Activated T-cell treated with anti-CD3 and anti-CD28 coated beads, Interleukin-2, amount 50 U/mL, for 24 hours (primary cell): Measurements from ENCODE around the gene CCDC197.

Experiments
- DNase-seq: peaks from one replicate; pipeline ENCODE4 v3.0.0-alpha.2; 2020
- H3K27ac Mint-ChIP-seq: 2 replicates; pipeline ENCODE4 v1.8.0; 2020; ENCODE audit warnings: mild to moderate bottlenecking, mixed read lengths
- H3K27me3 Mint-ChIP-seq: 2 replicates; pipeline ENCODE4 v1.8.0; 2020; ENCODE audit warnings: mixed read lengths
- H3K36me3 Mint-ChIP-seq: 2 replicates; pipeline ENCODE4 v1.8.0; 2020; ENCODE audit warnings: low read depth, mixed read lengths
- H3K4me1 Mint-ChIP-seq: 2 replicates; pipeline ENCODE4 v1.8.0; 2020; ENCODE audit warnings: low read depth, mixed read lengths
- H3K4me3 Mint-ChIP-seq: 2 replicates; pipeline ENCODE4 v1.8.0; 2020; ENCODE audit warnings: mild to moderate bottlenecking, moderate library complexity, mixed read lengths
- H3K9me3 Mint-ChIP-seq: 2 replicates; pipeline ENCODE4 v1.8.0; 2020; ENCODE audit warnings: mixed read lengths

Gene CCDC197

DNA sequence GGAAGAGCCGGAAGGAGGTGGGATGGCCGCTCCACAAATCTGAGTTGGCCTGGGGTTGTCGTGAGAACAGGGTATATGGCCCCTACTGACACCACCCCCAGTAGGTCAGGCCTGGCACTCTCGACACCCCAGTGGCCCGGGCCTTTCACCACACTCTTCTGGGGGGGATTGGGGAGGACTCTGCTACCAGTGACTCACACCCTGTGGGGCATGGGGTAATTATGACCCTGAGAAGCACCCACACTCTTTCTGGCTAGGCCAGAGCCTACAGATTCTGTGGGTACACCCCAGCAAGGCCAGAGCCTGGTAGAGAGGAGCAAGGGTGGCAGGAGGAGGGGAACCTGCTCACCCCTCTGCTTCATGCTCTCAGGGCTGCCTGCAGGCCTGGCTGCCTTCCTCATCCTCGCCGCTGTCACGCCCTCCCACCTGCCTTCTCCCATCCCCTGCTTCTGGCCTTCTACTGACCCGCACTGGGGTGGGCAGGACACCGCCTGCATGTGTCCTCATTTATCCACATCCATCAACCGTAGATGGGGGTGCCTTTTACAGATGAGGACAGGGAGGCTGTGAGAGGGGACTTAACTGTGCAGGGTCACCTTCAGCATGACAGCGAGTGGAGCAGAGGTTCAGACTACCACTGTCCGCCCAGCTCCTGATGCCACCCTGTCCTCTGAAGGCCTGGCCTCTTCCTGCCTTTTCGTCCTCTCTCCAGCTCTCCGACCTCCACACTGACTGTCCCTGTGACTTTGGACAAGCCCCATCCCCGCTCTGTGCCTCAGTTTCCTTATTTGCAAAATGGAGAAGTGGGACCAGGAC, 39.1 kb upstream of the CCDC197 start:
- peak overlapping the region; percentile 82 for H3K4me3 Mint-ChIP-seq
- no peaks in the 10 kb centered on the region for H3K27me3 Mint-ChIP-seq
- H3K36me3 Mint-ChIP-seq, result peaks cover 46% of the 10 kb centered on the region
- H3K4me1 Mint-ChIP-seq, result peaks cover 96% of the 10 kb centered on the region
- H3K27ac Mint-ChIP-seq, result peak overlapping the region; percentile 97
- DNase-seq, result peak; percentile 59
- no peaks in the 10 kb centered on the region for H3K9me3 Mint-ChIP-seq

- peaks cover 96% of the 10 kb centered on the region for H3K4me1 Mint-ChIP-seq
- DNase-seq, result no peak
- peaks cover 45% of the 10 kb centered on the region for H3K36me3 Mint-ChIP-seq
- H3K4me3 Mint-ChIP-seq, result peak overlapping the region; percentile 68
- H3K27me3 Mint-ChIP-seq, result no peaks in the 10 kb centered on the region
- H3K9me3 Mint-ChIP-seq, result peaks cover 2% of the 10 kb centered on the region
- H3K27ac Mint-ChIP-seq, result peak overlapping the region; percentile 97
Measured at GRCh38 chr14:93958567-93959238, 38.4 kb upstream of the CCDC197 start.

DNA sequence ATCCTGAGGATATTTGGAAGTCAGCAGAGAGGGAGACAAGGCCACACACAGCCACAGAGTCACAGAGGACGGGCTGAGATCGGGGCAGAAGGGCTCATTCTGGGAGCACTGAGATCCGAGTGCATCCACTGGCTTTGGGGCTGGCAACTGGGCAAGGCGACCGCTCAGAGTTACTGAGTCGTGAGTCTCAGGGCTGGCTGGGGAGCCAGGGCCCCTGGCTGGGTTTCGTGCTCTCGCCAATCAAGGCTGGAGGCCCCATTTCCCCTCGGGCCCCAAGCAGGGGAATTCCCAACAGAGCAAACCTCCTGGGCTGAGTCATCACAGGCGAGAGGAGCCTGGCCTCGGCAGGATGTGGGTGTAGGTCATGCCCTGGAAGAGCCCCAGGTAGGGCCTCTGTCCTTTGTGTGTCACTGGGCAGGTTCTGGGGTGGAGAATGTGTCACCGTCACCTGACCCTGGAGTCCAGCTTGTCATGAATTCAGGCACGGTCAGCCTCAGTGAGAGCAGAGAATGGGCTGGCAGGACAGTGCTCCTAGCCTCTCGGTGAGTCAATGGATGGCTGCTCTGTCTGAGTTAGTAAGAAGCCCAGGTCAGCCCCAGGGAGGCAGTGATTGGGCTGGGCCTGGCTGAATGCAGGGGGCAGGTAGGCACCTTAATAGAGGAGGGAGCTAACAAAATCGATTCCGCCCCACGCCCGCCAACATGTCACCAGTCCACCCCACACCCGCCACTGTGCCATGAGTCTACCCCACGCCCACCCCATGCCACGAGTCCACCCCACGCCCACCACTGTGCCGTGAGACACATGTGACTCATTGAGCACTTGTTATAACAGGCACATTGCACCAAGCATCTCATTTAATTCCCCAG, 37.6 kb upstream of the CCDC197 start:
- Mint-ChIP-seq H3K27me3 (no peaks in the 10 kb centered on the region), H3K4me1 (peaks cover 96% of the 10 kb centered on the region), H3K9me3 (peaks cover 2% of the 10 kb centered on the region), H3K4me3 (peak overlapping the region; percentile 68), H3K27ac (peak overlapping the region; percentile 97), H3K36me3 (peaks cover 41% of the 10 kb centered on the region)
- peak; percentile 93 for DNase-seq

- Mint-ChIP-seq H3K36me3 (peaks cover 35% of the 10 kb centered on the region), H3K4me1 (peaks cover 96% of the 10 kb centered on the region), H3K27ac (peak overlapping the region; percentile 97), H3K27me3 (no peaks in the 10 kb centered on the region), H3K9me3 (peaks cover 8% of the 10 kb centered on the region), H3K4me3 (peak overlapping the region; percentile 68)
- peak; percentile 57 for DNase-seq
Measured at GRCh38 chr14:93960108-93960475, 37.0 kb upstream of the CCDC197 start.

DNA sequence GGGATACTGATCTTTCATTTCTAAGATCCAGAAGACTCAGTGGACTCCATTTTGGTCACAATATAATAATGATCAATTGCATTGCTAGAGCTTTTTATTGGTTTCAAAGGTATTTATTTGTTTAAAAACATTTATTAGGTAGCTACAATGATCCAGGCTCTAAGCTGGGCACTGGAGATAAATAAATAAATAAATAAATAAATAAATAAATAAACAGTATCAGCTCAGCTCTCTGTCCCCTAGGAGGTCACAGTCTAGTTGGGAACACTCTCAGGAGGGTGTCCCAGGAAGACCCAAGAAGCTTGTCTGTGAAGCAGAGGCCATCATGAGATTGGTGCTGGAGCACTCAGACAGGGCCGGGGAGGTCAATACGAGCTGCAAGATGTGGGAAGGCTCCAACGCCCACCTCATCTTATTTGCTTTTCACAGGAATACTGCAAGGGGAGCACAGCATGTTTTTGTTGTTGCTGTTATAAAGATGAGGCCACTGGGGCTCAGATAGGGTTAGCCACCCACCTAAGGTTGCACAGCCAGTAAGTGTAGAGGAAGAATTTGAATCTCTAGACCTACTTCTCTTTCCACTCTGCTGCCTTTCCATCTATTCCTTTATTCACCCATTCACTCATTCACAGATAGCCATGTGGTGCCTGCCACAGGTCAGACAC, 36.2 kb upstream of the CCDC197 start:
- H3K9me3 Mint-ChIP-seq, result peaks cover 9% of the 10 kb centered on the region

DNA sequence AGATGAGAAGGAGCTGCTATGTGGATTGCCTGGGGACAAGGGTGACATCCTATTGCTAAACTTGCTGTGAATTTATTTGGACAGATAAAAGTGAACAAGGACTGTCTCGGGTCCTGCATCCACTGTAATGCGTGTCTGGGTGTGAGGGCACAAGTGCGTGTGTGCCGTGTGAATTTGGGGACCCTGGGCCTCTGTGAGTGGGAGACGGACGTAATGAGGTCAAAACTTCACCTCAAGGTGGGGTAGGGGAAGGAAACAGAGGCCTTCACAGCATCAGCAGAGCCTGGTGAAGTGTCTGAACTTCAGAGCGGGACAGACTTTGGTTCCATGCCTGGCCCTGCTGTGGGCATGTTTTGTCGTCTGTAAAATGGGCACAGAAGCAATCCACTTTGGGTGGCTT, 35.5 kb upstream of the CCDC197 start:
- H3K4me3 Mint-ChIP-seq, result peak overlapping the region; percentile 53
- H3K27me3 Mint-ChIP-seq, result no peaks in the 10 kb centered on the region
- peaks cover 96% of the 10 kb centered on the region for H3K4me1 Mint-ChIP-seq
- peaks cover 11% of the 10 kb centered on the region for H3K9me3 Mint-ChIP-seq
- peak overlapping the region; percentile 89 for H3K27ac Mint-ChIP-seq
- no peak for DNase-seq
- peaks cover 31% of the 10 kb centered on the region for H3K36me3 Mint-ChIP-seq

More for the DNA sequence above, 36.2 kb upstream of the CCDC197 start:
- Mint-ChIP-seq H3K4me3 (peak overlapping the region; percentile 68), H3K36me3 (peaks cover 33% of the 10 kb centered on the region), H3K27ac (peak overlapping the region; percentile 97), H3K4me1 (peaks cover 96% of the 10 kb centered on the region), H3K27me3 (no peaks in the 10 kb centered on the region)
- no peak for DNase-seq

DNA sequence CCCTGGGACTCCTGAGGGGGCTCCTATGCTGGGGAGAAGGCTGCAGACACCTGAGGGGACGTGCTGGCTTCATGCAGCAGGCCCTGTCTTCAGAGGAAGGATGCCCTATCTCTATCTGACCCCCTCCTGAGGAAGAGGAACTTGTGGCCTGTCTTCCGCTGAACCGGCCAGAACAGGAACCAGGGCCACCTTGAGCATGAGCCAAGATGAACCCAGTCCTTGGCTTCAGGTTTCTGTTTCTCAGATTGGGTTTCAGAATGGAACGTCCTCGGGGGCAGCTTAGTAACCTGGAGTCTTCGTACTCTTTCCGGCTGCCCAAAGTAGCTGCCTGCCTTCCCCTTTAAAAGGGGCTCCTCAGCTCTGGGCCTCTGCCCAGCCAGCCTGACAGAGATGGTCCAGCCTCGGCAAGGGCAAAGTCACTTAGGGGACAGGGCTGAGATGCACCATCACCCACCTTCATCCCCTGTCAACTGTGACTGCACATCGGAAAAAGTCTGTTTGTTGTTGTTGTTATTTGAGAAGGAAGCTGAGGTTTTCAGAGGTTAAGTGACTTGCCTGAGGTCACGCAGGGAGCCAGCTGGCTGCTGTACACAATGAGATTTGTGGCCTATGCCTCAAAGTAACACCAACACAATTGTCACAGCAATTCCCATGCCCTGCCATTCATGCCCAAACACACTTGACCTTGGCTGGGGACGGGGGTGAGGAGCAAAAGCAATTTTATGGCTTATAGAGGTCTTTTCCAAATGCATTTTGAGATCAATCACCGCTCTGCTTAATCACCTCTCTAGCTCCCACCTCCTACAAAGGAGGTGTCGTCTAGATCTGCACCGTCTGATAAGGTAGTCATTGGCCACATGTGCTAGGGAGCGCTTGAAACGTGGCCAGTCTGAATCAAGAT, 34.1 kb upstream of the CCDC197 start:
- DNase-seq, result peak; percentile 71
- Mint-ChIP-seq H3K27me3 (no peaks in the 10 kb centered on the region), H3K36me3 (peaks cover 26% of the 10 kb centered on the region)

GRCh38 chr14:93963692-93964091, 33.4 kb upstream of the CCDC197 start:
- H3K27ac Mint-ChIP-seq, result peak overlapping the region; percentile 95
- no peaks in the 10 kb centered on the region for H3K27me3 Mint-ChIP-seq
- peak overlapping the region; percentile 47 for H3K4me3 Mint-ChIP-seq
- H3K9me3 Mint-ChIP-seq, result peaks cover 11% of the 10 kb centered on the region
- H3K36me3 Mint-ChIP-seq, result peaks cover 23% of the 10 kb centered on the region
- no peak for DNase-seq
- H3K4me1 Mint-ChIP-seq, result peaks cover 93% of the 10 kb centered on the region

More for the DNA sequence above, 34.1 kb upstream of the CCDC197 start:
- H3K4me3 Mint-ChIP-seq, result peak overlapping the region; percentile 47
- H3K27ac Mint-ChIP-seq, result peak overlapping the region; percentile 95
- H3K9me3 Mint-ChIP-seq, result peaks cover 11% of the 10 kb centered on the region
- peaks cover 96% of the 10 kb centered on the region for H3K4me1 Mint-ChIP-seq

DNA sequence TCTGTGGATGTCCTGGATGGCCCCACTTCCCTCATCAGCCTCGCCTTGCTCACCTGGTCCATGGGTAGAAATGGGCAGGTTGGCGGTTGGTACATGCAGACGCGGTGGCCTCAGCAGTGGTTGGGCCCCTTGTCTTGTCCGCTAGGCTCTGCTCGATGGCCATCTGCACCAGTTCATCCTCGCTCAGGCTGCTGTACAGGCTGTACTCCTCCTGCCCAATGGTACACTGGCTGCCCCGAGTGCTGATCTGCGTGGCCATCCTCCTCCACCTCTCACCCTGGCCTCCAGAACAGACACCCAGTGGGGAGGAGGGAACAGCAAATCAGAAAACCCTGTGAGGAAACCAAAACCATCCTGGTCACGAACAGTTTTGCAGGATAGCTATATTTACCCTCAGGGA, 32.8 kb upstream of the CCDC197 start:
- peaks cover 11% of the 10 kb centered on the region for H3K9me3 Mint-ChIP-seq
- H3K27me3 Mint-ChIP-seq, result no peaks in the 10 kb centered on the region
- peaks cover 92% of the 10 kb centered on the region for H3K4me1 Mint-ChIP-seq
- no peak for DNase-seq
- peaks cover 20% of the 10 kb centered on the region for H3K36me3 Mint-ChIP-seq
- no peak overlapping the region for H3K4me3 Mint-ChIP-seq
- H3K27ac Mint-ChIP-seq, result peak overlapping the region; percentile 95

GRCh38 chr14:93964820-93965286, 32.2 kb upstream of the CCDC197 start:
- H3K27me3 Mint-ChIP-seq, result no peaks in the 10 kb centered on the region
- peak overlapping the region; percentile 95 for H3K27ac Mint-ChIP-seq

DNA sequence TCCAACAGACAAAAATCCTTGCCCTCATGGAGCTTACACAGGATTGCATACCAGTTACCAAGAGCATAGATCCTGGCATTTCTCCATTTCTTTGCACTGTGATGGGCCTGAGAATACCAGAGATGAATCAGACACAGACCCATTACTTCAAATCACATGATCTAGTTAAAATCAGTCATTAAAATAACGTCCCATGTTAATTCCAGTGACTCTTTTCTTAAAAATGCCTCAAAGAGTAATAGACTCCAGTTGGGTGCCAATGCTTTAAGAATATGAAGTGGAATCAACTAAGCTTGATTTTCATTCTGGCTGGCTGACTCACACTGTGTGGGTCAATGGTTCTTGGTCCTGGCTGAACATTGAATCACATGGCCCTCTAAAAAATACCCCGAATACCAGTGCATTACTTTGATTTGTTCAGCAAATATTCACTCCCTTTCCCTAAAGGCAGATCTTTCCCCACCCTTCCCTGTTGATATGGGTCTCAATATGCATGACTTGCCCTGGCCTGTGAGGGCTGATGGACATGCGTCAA, 31.7 kb upstream of the CCDC197 start:
- no peak for DNase-seq
- Mint-ChIP-seq H3K27ac (peak overlapping the region; percentile 95), H3K4me3 (no peak overlapping the region), H3K36me3 (peaks cover 17% of the 10 kb centered on the region), H3K4me1 (peaks cover 89% of the 10 kb centered on the region), H3K27me3 (no peaks in the 10 kb centered on the region), H3K9me3 (peaks cover 11% of the 10 kb centered on the region)

More at GRCh38 chr14:93964820-93965286, 32.2 kb upstream of the CCDC197 start:
- Mint-ChIP-seq H3K9me3 (peaks cover 11% of the 10 kb centered on the region), H3K36me3 (peaks cover 17% of the 10 kb centered on the region), H3K4me1 (peaks cover 89% of the 10 kb centered on the region), H3K4me3 (no peak overlapping the region)
- DNase-seq, result no peak

- DNase-seq, result no peak
- H3K9me3 Mint-ChIP-seq, result peaks cover 11% of the 10 kb centered on the region
- peak overlapping the region; percentile 58 for H3K27ac Mint-ChIP-seq
- no peaks in the 10 kb centered on the region for H3K27me3 Mint-ChIP-seq
- peaks cover 17% of the 10 kb centered on the region for H3K36me3 Mint-ChIP-seq
- peaks cover 91% of the 10 kb centered on the region for H3K4me1 Mint-ChIP-seq
- no peak overlapping the region for H3K4me3 Mint-ChIP-seq
Measured at GRCh38 chr14:93965946-93966474, 31.1 kb upstream of the CCDC197 start.
